ENCODE data around the gene DEFB121. TPM values are rescaled to one million over a fixed set of nuclear protein-coding genes. Genes with fewer than 3 reads are reported as not detected.
"Not testable (repeated sequence)": the region's sequence is repeated elsewhere in the genome, so short reads cannot be mapped to it uniquely, and the experiment has no call there.

DEFB121 gene
- total RNA-seq, 4 donors from 2014 or later = not detected

DNA sequence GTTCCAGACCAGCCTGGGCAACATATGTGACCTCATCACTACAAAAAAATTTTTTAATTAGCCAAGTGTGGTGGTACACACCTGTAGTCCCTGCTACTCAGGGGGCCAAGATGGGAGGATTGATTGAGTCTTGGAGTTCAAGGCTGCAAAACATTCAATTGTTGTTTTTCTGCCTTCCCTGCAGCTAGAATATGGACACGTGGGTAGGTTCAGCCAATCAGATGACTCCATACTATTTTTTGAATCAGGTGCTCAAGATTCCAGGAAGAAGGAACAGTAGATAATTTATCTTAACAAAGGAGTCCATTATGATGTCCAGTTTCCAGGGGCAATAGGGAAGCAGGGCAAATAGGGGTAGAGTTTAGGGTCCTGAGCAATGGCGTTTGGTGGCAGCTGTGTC lies 13.2 kb downstream of the DEFB121 start:
- Histone ChIP-seq H3K27me3 (peaks cover 6% of the 10 kb centered on the region), H3K9me3 (no peaks in the 10 kb centered on the region), H3K4me1 (no peaks in the 10 kb centered on the region), H3K36me3 (no peaks in the 10 kb centered on the region), H3K27ac (no peak overlapping the region), H3K4me3 (no peak overlapping the region)
- DNase-seq (ENCODE audit: low spot score in 2 of 2) = no peak
- WGBS = 63% methylated on average over 2 of the region's 2 CpGs
- TF ChIP-seq POLR2A (IDR thresholded peaks at IDR 0.05) (no peak), POLR2AphosphoS5 (IDR thresholded peaks at IDR 0.05) (no peak), EP300 (IDR thresholded peaks at IDR 0.05) (no peak)
- TF ChIP-seq, protein P1, sequence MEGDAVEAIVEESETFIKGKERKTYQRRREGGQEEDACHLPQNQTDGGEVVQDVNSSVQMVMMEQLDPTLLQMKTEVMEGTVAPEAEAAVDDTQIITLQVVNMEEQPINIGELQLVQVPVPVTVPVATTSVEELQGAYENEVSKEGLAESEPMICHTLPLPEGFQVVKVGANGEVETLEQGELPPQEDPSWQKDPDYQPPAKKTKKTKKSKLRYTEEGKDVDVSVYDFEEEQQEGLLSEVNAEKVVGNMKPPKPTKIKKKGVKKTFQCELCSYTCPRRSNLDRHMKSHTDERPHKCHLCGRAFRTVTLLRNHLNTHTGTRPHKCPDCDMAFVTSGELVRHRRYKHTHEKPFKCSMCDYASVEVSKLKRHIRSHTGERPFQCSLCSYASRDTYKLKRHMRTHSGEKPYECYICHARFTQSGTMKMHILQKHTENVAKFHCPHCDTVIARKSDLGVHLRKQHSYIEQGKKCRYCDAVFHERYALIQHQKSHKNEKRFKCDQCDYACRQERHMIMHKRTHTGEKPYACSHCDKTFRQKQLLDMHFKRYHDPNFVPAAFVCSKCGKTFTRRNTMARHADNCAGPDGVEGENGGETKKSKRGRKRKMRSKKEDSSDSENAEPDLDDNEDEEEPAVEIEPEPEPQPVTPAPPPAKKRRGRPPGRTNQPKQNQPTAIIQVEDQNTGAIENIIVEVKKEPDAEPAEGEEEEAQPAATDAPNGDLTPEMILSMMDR (IDR thresholded peaks at IDR 0.05) = no peak

DNA sequence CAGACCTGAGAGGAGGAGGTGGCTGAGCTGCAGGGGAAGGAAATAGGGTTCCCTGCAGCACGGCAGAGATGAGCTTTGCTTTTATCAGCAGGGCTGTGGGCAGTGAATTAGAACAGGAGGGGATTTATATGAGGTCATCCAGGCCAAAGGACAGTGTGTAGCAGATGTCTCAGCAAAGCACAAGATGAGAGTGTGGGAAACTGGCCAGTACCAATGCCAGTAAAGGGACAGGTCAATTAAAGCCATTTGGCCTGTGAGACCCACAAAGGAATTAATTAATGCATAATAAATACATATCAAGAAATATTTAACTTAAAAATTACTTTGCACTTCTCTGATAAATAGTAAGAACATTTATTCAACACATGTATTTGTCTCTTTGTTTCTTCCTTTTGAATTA lies 15.5 kb downstream of the DEFB121 start, which contains the start of gene DEFB119:
TSS of gene DEFB119 (minus strand) at position 101 of the 400 bp plus-strand sequence. CDS start 107 bp downstream, outside the sequence.
- no peak for TF ChIP-seq EP300 (IDR thresholded peaks at IDR 0.05)
- TF ChIP-seq POLR2A (IDR thresholded peaks at IDR 0.05) = no peak
- no peak for TF ChIP-seq POLR2AphosphoS5 (IDR thresholded peaks at IDR 0.05)
- TF ChIP-seq, protein P1 (IDR thresholded peaks at IDR 0.05) = no peak
- DNase-seq (ENCODE audit: low spot score in 2 of 2) = no peak
- Histone ChIP-seq H3K9me3 (no peaks in the 10 kb centered on the region), H3K27ac (no peak within 1 kb of the TSS), H3K4me1 (no peaks in the 10 kb centered on the region), H3K36me3 (no peaks in the 10 kb centered on the region), H3K4me3 (no peak within 1 kb of the TSS), H3K27me3 (peaks cover 6% of the 10 kb centered on the region)
- WGBS = 48% methylated on average over 1 of the region's 1 CpG

DNA sequence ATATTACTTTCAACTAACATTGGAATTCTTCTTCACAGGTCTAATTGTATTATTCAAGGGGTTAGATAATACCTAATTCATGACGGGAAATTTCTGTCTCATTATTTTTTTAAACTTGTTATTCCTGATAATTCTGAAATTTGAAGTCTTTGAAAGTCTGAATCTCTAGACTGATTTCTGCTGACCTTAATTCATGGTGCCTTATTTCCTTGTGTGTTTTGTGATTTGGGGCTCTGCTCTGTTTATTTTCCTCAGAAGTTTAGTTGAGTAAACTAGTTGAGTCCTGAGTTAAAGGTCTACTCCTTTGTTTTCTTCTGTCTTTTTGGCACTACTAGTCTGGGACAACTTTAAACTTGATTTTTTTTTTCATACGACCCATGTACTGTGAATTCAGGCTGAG lies 31.7 kb downstream of the DEFB121 start:
- H3K36me3 ChIP-seq = no peaks in the 10 kb centered on the region
- H3K27me3 ChIP-seq = no peaks in the 10 kb centered on the region
- no peaks in the 10 kb centered on the region for H3K4me1 ChIP-seq
- H3K27ac ChIP-seq = no peak overlapping the region
- no peak overlapping the region for H3K4me3 ChIP-seq
- H3K9me3 ChIP-seq = no peaks in the 10 kb centered on the region
- no peak for DNase-seq (ENCODE audit: low spot score in 2 of 2)
- 70% methylated on average over 2 of the region's 2 CpGs for WGBS
- TF ChIP-seq POLR2AphosphoS5 (IDR thresholded peaks at IDR 0.05) (no peak), EP300 (IDR thresholded peaks at IDR 0.05) (no peak)

DNA sequence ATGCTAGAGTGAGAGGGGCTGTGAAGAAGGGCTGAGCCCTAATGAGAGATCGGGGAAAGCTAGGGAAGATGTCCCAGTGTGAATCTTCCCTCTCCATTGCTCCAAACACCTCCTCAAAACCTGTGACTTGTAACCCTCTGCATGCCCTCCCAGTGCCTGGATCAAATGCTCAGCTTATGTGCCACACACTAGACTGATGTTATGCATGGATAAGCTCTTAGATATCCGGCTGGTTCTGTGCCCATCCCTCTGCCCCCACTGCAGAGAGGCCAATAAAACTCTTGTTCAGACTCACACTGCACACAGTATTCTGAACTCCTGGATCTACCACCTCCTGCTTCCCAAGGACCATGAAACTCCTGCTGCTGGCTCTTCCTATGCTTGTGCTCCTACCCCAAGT lies 37.7 kb downstream of the DEFB121 start, which contains the start of gene DEFB118:
TSS of gene DEFB118 (plus strand) at position 301 of the 400 bp plus-strand sequence. CDS start at position 351, 50 bp downstream.
- TF ChIP-seq, protein P1 (IDR thresholded peaks at IDR 0.05) = no peak
- TF ChIP-seq POLR2AphosphoS5 (IDR thresholded peaks at IDR 0.05) (no peak), EP300 (IDR thresholded peaks at IDR 0.05) (no peak), POLR2A (IDR thresholded peaks at IDR 0.05) (no peak)
- no peak for DNase-seq (ENCODE audit: low spot score in 2 of 2)
- Histone ChIP-seq H3K27ac (no peak within 1 kb of the TSS), H3K9me3 (no peaks in the 10 kb centered on the region), H3K4me1 (no peaks in the 10 kb centered on the region), H3K27me3 (no peaks in the 10 kb centered on the region), H3K4me3 (no peak within 1 kb of the TSS), H3K36me3 (no peaks in the 10 kb centered on the region)
- WGBS = 78% methylated on average over 2 of the region's 2 CpGs

DNA sequence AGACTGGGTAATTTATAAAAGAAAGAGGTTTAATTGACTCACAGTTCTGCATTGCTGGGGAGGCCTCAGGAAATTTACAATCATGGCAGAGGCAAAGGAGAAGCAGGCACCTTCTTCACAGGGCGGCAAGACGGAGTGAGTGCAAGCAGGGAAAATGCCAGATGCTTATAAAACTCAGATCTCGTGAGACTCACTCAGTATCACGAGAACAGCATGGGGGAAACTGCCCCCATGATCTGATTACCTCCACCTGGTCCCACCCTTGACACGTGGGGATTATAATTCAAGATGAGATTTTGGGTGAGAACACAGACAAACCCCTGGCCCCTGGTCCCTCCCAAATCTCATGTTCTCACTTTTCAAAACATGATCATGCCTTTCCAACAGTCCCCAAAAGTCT lies 41.7 kb downstream of the DEFB121 start:
- not testable (repeated sequence) for H3K27ac ChIP-seq; H3K9me3 ChIP-seq; DNase-seq (ENCODE audit: low spot score in 2 of 2); H3K4me3 ChIP-seq; H3K36me3 ChIP-seq; H3K27me3 ChIP-seq; H3K4me1 ChIP-seq
- 77% methylated on average over 5 of the region's 5 CpGs for WGBS

DNA sequence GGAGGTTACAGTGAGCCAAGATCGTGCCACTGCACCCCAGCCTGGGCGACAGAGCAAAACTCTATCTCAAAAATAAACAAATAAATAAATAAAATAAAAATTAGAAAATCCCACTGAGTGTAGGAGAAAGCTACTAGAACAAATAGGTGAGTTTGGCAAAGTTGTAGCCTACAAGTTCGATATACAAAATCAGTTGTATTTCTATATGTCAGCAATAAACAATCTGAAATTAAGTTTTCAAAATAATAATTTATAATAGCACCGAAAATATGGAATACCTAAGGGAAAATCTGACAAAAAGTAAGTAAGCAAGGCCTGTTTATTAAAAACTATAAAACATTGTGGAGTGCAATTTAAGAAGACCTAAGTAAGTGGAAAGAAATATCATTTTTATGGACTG lies 42.7 kb downstream of the DEFB121 start:
- Histone ChIP-seq H3K27me3 (no peaks in the 10 kb centered on the region), H3K9me3 (no peaks in the 10 kb centered on the region), H3K4me3 (no peak overlapping the region), H3K36me3 (no peaks in the 10 kb centered on the region), H3K4me1 (no peaks in the 10 kb centered on the region), H3K27ac (no peak overlapping the region)
- 73% methylated on average over 4 of the region's 4 CpGs for WGBS
- no peak for DNase-seq (ENCODE audit: low spot score in 2 of 2)
- TF ChIP-seq POLR2A (IDR thresholded peaks at IDR 0.05) = no peak
- no peak for TF ChIP-seq EP300 (IDR thresholded peaks at IDR 0.05)
- TF ChIP-seq POLR2AphosphoS5 (IDR thresholded peaks at IDR 0.05) = no peak
- TF ChIP-seq, protein P1 (IDR thresholded peaks at IDR 0.05) = no peak
